Nephron progenitor cell (in vitro differentiated cells): ENCODE measurements around the gene TMEM97.
A peak's percentile ranks its signal among the peaks of the same experiment; 100 is the strongest.

Experiments
- DNase-seq: peaks from one replicate; pipeline ENCODE4 v3.0.0; 2021
- H3K27ac Mint-ChIP-seq: 2 replicates; pipeline ENCODE4 v1.8.0; 2021; ENCODE audit warnings: mild to moderate bottlenecking, moderate library complexity, mixed read lengths
- H3K27me3 Mint-ChIP-seq: 2 replicates; pipeline ENCODE4 v1.8.0; 2021; ENCODE audit warnings: mild to moderate bottlenecking, low read depth, mixed read lengths; ENCODE audit not compliant: poor library complexity
- H3K36me3 Mint-ChIP-seq: 2 replicates; pipeline ENCODE4 v1.8.0; 2021; ENCODE audit warnings: low read depth, mixed read lengths
- H3K4me1 Mint-ChIP-seq: 2 replicates; pipeline ENCODE4 v1.8.0; 2021; ENCODE audit warnings: mixed read lengths
- H3K4me3 Mint-ChIP-seq: 2 replicates; pipeline ENCODE4 v1.8.0; 2021; ENCODE audit warnings: mild to moderate bottlenecking, moderate library complexity, mixed read lengths
- H3K9me3 Mint-ChIP-seq: 2 replicates; pipeline ENCODE4 v1.8.0; 2021; ENCODE audit warnings: mild to moderate bottlenecking, moderate library complexity, mixed read lengths
- TF ChIP-seq, protein P1 (sequence below): fragments of 200-600 bp; sonication (generic); IDR thresholded peaks from 2 replicates; pipeline ENCODE4 v1.5.0; 2021; ENCODE audit warnings: antibody characterized with exemption

TMEM97 gene

DNA sequence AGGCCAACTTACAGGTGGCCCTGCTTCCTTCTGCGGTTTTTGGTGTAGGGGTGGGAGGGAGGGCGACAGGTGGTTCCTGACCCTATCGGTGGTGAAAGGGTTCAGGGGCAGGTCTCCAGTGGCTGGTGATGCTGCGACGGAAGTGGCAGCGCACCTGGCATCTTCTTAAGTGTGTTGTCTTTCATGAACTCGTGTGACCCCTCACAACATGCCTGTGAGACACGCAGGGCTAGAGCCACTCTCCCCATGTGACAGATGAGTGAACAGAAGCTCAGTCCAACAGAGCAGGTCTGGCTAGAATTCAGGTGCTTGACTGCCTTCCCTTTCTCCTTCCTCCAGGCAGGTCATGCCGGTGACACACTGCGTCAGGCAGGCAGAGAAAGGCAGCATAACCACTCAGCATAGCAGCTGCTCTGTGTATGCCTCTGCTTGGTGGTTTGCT is 24.5 kb downstream of the TMEM97 start:
- H3K4me3 Mint-ChIP-seq = no peak overlapping the region
- TF ChIP-seq, protein P1, sequence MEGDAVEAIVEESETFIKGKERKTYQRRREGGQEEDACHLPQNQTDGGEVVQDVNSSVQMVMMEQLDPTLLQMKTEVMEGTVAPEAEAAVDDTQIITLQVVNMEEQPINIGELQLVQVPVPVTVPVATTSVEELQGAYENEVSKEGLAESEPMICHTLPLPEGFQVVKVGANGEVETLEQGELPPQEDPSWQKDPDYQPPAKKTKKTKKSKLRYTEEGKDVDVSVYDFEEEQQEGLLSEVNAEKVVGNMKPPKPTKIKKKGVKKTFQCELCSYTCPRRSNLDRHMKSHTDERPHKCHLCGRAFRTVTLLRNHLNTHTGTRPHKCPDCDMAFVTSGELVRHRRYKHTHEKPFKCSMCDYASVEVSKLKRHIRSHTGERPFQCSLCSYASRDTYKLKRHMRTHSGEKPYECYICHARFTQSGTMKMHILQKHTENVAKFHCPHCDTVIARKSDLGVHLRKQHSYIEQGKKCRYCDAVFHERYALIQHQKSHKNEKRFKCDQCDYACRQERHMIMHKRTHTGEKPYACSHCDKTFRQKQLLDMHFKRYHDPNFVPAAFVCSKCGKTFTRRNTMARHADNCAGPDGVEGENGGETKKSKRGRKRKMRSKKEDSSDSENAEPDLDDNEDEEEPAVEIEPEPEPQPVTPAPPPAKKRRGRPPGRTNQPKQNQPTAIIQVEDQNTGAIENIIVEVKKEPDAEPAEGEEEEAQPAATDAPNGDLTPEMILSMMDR = no peak
- H3K9me3 Mint-ChIP-seq = no peaks in the 10 kb centered on the region
- no peaks in the 10 kb centered on the region for H3K27me3 Mint-ChIP-seq
- no peak overlapping the region for H3K27ac Mint-ChIP-seq
- no peaks in the 10 kb centered on the region for H3K4me1 Mint-ChIP-seq
- no peak for DNase-seq
- peaks cover 41% of the 10 kb centered on the region for H3K36me3 Mint-ChIP-seq

DNA sequence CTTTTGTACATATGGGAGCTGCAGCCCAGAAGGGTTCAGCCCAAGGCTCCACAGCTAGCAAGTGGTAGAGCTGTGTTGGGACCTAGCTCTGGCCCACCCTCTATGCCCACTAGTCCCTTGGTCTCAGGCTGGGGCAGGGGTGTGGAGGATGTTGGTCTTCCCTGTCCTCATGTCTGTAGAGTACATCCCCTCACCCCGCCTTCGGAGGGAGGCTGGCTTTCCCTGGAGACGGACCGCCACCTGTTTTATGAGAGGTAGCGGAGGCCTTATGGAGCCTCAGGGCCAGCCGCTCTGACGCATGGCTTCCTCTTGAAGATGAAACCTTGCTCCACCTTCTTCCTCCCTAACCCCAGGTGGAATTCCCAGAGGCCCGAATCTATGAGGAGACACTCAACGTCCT is 25.0 kb downstream of the TMEM97 start:
- Mint-ChIP-seq H3K4me1 (no peaks in the 10 kb centered on the region), H3K4me3 (no peak overlapping the region), H3K27me3 (no peaks in the 10 kb centered on the region), H3K36me3 (peaks cover 46% of the 10 kb centered on the region), H3K27ac (peak overlapping the region; percentile 45), H3K9me3 (no peaks in the 10 kb centered on the region)
- TF ChIP-seq, protein P1 = no peak
- DNase-seq = no peak

DNA sequence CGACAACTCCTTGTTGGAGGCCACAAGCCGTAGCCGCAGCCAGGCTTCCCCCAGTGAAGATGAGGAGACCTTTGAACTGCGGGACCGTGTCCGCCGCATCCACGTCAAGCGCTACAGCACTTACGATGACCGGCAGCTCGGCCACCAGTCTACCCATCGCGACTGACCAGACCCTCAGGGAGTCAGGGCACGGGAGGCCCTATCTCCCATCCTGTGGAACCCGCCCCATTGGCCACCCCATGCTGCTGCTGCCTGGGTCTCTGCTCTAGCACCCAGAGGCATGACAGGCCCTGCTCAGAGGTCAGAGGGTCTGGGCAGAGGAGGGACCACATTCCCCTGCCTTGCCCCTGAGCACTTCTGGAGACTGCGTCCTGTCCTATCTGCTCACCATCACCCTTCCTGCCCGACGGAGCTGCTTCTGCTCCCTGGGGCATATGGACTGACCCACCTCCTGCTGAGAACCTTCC is 25.5 kb downstream of the TMEM97 start:
- TF ChIP-seq, protein P1 = no peak
- Mint-ChIP-seq H3K4me3 (no peak overlapping the region), H3K27ac (peak overlapping the region; percentile 45), H3K36me3 (peaks cover 46% of the 10 kb centered on the region), H3K27me3 (no peaks in the 10 kb centered on the region), H3K4me1 (no peaks in the 10 kb centered on the region), H3K9me3 (no peaks in the 10 kb centered on the region)
- no peak for DNase-seq

DNA sequence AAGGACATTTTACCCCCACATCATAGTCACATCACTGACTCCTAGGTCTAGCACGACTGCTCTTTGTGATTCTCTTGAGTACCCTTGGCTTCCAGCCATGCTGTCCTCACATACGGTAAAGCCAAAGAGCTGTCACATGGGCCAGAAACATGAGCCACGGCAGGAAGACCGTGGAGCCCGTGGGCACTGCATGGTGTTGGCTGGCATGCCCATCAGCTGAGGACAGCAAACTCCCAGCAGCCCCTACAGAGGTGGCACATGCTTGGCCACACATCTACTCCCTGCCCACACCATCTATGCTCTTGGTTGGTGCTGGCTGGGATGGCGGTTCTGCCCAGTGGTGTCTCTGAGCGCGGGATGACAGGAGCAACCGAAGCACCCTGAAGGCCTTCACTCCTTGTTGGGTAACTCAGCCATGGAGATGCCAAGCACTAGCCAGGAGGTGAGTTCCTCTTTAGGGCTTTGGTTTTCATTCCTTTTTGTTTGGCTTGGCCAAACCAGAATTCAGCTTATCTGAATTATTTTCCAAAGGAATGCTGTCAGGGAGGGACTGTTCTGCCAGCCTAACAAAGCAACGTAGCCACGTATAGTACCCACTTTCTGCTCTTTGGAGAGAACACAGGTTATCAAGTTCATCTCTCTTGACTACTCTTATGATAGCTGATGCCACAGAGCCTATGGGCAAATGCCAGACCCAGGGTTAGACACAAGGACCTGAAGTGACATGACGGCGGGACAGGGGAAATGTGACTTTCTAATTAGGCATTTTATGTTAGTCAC is 26.6 kb downstream of the TMEM97 start:
- Mint-ChIP-seq H3K9me3 (no peaks in the 10 kb centered on the region), H3K4me1 (no peaks in the 10 kb centered on the region), H3K27ac (peak overlapping the region; percentile 92), H3K4me3 (no peak overlapping the region), H3K36me3 (peaks cover 54% of the 10 kb centered on the region), H3K27me3 (no peaks in the 10 kb centered on the region)
- TF ChIP-seq, protein P1 = no peak
- no peak for DNase-seq

DNA sequence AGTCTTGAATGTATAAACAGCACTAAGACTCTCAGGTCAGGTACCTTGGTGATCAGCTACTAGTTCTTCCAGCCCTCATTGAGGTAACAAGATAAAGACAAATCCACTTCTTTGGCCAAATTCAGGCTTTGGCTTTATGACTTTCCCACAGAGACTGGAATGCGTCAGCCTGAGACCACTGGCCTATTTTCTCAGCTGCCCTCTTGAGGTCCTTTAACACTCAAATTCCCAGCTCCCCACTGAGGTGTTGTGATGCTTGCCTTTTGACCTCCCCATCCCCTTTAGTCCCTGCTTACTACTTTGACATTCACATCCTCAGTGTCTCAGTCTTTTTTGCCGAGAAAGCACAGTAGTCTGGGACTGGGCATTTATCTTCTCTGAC is 27.2 kb downstream of the TMEM97 start:
- Mint-ChIP-seq H3K27ac (peak overlapping the region; percentile 88), H3K36me3 (peaks cover 59% of the 10 kb centered on the region)

More for the DNA sequence above, 27.2 kb downstream of the TMEM97 start:
- DNase-seq = no peak
- TF ChIP-seq, protein P1 = no peak
- no peaks in the 10 kb centered on the region for H3K9me3 Mint-ChIP-seq
- H3K27me3 Mint-ChIP-seq = no peaks in the 10 kb centered on the region
- H3K4me3 Mint-ChIP-seq = no peak overlapping the region
- no peaks in the 10 kb centered on the region for H3K4me1 Mint-ChIP-seq
